Measurements from ENCODE around the gene CSTPP1.
"Not testable (repeated sequence)": the region's sequence is repeated elsewhere in the genome, so short reads cannot be mapped to it uniquely, and the experiment has no call there.

Gene CSTPP1

DNA sequence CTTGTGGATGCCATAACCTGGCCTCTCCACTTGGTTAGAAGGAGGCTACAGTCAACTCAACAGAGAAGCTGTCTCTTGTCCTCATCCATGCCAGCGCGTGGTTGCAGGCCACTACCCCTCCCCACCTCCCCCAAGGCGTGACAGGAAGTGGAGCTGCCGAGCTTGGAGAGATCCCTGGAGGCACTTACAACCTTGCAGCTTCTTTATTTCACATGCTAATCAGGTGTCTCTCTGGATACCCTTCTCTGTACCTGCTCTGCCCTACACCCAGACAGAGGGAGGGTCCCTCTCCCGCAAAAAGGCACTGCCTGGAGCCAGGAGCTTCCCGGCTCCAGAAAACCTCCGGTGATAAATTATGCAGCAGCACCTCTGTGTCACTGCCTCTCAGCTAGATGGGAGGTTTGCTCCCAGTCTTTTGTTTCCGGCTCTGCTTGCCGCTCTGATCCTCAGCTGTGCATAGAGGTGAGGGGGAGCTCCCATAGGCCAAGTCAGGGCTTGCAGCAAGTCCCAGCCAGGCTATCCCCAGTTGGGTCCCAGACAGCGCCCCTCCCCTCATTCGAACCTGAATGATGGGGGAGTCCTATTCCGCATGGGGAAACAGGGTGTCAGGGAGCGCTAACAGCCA, 23.9 kb upstream of the CSTPP1 start:
- DNase-seq (ENCODE audit: low read depth in 3 of 3, low spot score in 1 of 3): no peak

DNA sequence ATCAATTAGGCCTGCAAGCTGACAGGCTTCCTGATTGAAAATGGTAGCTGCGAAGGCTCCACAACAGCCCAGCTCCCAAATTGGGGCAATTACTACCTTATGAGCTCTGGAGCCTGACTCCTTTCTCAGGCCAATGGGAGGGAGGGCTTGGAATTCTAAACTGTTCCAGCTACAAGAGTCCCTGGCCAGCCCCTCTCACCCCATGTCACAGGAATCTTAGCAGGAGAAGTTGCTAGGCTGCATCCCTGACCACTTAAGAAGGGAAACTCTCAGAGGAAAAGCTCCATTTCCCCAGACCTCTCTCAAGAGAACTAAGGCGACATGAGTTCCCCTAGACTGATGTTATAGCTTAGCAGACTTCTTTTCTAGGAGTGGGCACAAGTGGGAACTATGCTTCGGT, 23.1 kb upstream of the CSTPP1 start:
- no peak for DNase-seq (ENCODE audit: low read depth in 3 of 3, low spot score in 1 of 3)

DNA sequence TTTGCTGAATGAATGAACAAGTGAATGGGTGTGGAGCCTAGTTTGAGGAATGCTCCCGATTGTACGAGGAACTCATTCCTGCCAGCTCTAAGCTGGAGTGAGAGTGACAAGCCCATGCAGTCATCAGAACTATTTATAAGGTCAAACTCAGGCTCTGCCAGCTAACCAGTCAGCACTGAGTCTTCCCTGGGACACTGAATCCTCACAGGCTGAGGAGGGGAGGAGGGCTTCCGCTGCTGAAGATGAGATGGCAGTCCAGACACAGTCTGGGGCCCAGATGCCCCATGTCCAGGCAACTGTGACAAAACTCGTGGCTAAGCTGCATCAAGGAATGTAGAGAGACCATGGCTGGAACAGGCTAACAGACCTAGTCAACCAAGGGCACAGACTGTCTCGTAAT, 22.2 kb upstream of the CSTPP1 start:
- no peak for DNase-seq (ENCODE audit: low read depth in 3 of 3, low spot score in 1 of 3)

DNA sequence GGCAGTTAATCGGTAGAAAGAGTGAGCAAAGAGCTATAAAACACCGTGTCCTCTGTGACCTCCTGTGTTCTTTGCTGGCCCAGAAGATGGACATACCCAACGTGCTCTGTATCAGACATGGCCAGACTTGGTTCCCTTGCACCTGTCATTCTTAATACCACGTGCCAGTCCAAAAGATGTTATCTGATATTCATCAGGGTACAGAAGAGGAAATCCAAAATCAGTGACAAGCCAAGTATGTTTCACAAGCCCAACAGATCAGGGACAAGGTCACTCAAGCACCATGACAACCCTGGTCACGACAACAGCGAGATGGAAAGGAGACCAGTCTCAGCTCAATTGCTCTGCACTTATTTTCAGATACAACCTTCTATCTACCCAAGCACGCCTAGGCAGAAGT, 21.7 kb upstream of the CSTPP1 start:
- DNase-seq (ENCODE audit: low read depth in 3 of 3, low spot score in 1 of 3): no peak

DNA sequence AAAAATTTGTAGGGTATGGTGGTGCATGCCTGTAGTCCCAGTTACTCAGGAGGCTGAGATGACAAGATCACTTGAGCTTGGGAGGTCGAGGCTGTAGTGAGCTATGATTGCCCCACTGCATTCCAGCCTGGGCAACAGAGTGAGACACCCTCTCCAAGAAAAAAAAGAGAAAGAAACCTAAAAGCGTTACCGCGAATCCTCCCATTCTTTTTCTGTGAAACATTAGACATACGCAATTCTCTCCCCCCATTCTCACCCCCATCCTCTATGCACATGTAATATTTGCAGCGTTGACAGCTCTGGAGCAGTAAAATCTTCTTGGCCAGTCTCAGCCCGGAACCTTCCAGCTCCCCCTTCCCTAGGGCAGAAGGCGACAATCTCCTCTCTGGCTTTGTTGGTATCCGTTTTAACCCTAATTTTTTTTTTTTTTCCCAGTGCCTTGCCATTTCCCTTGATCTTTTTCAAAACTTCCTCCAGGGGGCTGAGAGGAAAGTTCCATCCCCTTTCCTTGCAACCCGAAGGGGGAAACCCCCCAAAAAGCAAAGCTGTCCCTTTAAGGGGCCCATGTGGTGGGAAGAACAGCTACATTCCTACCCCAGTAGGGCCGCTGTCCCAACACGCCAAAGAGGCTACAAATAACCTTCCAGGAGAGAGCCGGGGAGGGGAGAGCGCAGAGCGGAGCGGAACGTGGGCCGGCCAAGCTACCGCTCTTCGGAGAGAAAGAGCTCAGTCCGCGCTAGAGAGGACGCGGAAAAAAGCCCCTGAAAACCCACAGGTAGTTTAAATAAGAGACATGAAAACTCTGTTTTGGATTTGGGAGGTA, 20.1 kb upstream of the CSTPP1 start:
- DNase-seq (ENCODE audit: low read depth in 3 of 3, low spot score in 1 of 3): no peak

DNA sequence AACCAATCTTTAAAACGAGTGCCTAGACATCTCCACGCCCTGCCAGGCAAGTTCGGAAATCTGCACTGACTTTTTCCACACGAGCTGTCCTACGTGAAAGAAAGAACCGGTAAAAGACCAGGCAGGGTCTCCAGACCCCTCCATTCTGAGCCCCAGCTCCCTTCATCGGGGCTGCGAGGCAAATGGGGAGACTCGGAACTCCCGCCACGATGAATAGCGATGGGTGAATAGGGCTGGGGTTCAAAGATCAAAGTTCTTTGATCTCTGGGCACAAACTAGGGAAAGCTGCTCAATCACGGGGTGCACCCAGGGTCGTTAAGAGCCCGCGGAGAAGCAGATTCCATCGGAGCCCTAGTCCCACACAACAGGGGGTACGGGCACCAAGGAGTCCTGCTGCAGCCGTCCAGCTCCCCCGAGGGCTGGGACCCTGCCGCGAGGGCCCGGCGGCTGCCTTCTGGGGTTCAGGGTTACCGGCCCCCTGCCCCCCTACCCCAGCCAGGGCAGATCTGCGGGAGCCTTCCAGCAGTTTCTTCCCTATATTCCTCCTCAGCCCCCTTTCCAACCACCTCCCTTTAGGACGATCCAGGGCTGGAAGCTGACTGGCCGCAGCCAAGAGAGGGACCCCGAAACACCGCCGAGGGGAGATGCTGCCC, 19.3 kb upstream of the CSTPP1 start:
- no peak for DNase-seq (ENCODE audit: low read depth in 3 of 3, low spot score in 1 of 3)

DNA sequence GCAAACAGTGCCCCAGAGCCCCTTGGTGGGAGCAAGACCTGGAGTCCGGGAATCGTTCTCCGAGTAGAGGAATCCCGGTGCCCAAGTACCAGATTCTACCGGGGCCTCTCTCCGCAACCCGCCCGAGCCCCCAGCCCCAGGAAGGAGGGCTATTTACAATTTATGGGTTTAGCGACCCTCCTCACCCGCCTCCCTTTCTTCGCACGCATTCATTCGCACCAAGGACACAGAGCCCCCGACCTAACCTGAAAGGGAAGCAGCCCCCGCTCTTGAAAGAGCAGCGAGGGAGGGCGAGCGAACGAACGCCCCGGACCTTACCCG, 18.8 kb upstream of the CSTPP1 start:
- no peak for DNase-seq (ENCODE audit: low read depth in 3 of 3, low spot score in 1 of 3)

DNA sequence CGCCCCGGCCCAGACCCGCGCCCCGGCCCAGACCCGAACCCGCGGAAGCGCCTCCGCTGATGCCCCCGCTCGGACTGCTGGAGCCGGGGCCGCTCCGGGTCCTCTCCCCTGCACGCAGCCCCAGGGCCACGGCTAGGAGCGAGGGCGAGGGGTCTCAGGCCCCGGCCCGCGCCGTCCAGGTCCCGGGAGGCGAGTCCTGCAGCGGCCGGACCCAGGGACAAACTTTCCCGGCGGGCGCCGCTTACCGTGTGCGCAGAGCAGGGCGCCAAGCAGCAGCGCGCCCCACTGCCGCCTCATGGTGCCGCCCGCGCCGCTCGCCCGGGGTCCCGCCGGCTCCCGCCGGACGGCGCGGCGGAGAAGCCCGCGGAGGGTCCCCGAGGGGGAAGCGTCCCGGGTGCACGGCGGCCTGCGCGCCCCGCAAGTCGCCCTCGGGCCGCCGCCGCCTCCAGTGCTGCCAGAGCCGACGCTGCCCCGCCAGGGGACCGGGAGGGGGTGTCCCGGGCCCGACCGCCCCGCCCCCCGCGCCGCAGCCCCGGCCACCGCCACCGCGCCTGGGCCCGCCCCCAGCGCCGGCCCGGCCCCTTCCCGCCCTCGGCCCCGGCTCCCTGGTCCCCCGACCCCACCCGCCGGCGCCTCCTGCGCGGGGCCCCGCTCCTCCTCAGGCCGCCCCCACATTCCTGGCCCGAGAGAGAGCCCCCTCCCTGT, 18.3 kb upstream of the CSTPP1 start, which contains the start of gene LRP4:
Gene LRP4, minus strand, starts transcription at position 468 of the 705 bp plus-strand sequence. Its CDS starts 171 bp downstream, at position 297.
- peak in 1 of 3 donors; percentile 25 for DNase-seq (ENCODE audit: low read depth in 3 of 3, low spot score in 1 of 3)

DNA sequence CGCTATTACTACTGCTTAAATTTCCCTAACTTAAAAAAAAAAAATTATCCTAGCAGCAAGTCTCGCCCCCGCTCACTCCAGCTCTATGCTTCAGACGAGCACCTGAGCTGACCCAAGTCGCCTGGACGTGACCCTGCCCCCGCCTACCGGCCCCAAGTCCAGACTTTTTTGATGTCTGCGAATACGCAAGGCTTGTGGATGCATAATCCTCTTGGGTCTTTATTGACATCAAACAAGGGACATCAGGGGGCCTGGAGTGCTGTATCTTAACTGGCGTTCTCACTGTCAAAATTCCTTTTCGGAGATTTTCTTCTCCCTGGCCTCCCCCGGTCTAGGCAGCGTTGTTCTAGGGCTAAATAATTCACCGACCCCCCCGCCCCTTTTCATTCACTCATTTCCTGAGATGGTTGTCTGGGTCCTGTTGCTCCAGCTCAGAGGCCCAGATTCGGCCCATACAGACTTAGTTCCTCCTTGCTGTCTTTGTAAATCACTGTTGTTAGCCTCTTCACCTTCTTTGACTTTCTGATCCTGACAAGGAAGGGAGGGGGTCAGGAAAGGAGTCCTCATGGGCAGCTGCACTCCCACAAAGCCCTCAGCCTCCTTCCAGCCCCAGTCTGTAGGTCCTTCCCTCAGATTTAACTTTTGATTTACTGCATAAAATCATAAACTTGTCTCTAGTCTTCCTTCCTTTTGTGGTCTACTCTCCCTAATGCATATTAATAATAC, 17.6 kb upstream of the CSTPP1 start:
- no peak for DNase-seq (ENCODE audit: low read depth in 3 of 3, low spot score in 1 of 3)

DNA sequence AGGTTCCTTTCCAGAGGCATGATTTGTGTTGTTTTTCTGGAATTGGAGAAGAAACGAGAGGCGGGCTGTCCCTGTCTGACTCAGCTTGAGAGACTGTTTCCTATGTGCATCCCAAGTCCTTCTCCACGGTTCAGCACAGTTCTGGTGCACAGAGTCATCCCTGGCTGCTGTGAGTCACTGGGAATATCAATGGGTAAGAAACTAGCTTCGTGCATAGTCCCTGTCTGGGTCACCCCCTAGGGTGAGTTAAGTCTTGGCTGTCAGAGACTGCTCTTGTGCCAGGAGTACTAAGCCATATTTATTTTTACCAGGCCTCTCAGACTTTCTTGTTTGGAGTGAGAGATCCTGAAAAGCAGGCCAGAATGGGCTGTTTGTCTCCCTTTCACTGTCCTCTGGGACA, 15.8 kb upstream of the CSTPP1 start:
- no peak for DNase-seq (ENCODE audit: low read depth in 3 of 3, low spot score in 1 of 3)

DNA sequence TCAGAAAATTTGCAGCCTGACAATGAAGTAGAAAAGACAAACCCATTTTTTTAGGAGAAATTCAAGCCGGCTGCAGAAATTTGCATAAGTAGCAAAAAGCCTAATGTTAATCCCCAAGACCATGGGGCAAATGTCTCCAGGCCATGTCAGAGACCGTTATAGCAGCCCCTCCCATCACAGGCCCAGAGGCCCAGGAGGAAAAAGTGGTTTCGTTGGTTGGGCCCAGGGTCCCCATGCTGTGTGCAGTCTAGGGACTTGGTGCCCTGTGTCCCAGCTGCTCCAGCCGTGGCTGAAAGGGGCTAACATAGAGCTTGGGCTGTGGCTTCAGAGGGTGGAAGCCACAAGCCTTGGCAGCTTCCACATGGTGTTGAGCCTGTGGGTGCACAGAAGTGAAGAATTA, 8.6 kb upstream of the CSTPP1 start:
- DNase-seq (ENCODE audit: low read depth in 3 of 3, low spot score in 1 of 3): not testable (repeated sequence)

DNA sequence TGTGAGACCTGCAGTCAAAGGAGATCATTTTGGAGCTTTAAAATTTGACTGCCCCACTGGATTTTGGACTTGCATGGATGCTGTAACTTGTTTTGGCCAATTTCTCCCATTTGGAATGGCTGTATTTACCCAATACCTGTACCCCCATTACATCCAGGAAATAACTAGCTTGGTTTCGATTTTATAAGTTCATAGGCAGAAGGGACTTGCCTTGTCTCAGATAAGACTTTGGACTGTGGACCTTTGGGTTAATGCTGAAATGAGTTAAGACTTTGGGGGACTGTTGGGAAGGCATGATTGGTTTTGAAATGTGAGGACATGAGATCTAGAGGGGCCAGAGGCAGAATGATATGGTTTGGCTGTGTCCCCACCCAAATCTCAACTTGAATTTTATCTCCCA, 7.9 kb upstream of the CSTPP1 start:
- not testable (repeated sequence) for DNase-seq (ENCODE audit: low read depth in 3 of 3, low spot score in 1 of 3)

DNA sequence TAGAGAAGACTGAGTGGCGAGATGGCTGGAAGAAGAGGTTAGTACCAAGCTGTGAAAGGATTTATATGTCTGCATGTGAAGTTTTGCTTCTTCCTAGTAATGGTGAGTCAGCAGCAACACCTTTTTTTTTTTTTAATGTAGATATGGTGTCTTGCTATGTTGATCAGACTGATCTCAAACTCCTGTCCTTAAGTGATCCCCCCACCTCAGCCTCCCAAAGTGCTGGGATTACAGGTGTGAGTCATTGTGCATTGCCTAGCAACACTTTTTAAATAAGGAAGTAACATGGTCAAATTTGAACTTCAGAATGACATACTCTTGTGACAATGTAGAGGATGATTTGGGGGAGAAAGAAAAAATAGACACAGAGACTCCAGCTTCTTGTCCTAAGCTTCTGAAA, 6.5 kb upstream of the CSTPP1 start:
- no peak for DNase-seq (ENCODE audit: low read depth in 3 of 3, low spot score in 1 of 3)

DNA sequence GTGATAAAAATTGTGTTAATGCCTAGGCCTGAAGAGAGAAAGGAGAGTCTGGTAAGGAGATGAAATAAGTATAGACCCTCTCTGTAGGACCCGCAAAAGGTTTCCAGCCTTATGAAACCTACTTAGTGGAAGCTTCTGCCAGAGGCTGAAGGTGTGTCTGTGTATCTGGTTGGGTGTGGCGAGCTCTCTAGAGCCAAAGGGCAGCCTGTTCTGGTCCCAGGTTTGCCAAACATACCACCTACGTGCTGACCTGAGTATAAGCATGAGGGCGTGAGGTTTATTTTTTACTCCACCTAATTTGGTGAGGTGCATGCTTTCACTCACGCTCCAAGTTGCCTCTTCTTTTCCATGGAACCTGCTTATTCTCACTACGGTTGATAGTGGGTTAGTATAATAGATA, 5.6 kb downstream of the CSTPP1 start:
- no peak for DNase-seq (ENCODE audit: low read depth in 3 of 3, low spot score in 1 of 3)

DNA sequence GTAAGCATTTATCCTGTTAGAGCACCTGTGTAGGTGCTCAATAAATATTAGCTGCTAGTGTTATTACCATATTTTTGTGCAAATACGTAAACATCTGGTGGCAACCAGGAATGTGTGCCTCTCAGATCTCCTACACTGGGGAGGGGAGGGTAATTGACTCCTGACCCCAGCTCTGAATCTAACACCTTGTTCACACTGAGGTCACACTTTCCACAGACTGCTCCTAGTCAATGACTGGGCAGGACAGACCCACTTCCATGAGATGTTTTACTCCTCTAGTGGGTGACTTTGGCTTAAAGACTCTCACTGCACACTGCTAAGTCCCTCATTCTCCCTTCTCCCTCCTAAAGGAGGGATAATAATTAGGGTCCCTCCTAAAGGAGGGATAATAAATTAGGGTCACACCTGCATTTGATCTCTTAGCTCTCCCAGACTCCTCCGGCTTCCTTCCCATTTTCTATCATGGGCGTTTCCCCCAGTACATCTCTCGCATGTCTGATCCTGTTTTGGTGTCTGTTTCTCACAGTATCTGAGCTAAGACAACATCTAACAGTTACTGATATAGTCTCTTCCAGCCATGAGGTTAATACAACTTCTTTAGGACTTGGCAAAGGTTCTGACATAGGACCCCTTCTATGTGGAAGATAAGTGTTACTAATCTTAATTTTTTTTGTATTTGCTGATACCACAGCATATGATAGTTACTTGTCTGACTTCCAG, 8.0 kb downstream of the CSTPP1 start:
- DNase-seq (ENCODE audit: low read depth in 3 of 3, low spot score in 1 of 3): no peak

DNA sequence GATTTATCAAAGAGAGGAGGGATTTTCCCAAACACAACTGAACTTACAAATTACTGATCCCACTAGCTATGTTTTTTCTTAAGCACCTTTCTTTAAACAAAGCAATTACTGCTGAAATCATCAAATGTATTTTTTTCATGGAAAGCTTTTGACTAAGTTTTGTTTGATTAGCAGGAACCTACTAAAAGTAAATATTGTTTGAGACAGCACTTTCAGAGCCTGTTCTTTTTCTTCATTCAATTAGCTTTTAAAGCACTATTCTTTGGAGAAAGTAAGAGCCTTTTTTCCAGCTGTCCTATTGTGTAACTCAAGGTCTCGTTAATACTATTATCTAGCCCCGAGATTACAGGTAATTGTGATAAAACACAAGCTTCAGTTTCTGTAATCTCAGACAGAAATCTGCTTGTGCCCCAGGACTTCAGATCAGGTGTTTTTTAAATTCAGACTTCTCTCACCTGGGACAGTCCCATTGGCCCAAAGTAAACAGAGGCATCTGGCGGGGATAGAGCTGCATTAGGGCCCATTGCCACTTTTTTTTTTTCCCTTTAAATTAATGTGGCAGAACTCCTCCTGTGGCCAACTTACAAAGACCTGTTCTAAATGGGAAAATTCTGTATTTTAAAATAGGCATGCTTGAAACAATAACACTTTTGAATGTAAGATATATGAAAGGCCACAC, 11.0 kb downstream of the CSTPP1 start:
- DNase-seq (ENCODE audit: low read depth in 3 of 3, low spot score in 1 of 3): no peak

DNA sequence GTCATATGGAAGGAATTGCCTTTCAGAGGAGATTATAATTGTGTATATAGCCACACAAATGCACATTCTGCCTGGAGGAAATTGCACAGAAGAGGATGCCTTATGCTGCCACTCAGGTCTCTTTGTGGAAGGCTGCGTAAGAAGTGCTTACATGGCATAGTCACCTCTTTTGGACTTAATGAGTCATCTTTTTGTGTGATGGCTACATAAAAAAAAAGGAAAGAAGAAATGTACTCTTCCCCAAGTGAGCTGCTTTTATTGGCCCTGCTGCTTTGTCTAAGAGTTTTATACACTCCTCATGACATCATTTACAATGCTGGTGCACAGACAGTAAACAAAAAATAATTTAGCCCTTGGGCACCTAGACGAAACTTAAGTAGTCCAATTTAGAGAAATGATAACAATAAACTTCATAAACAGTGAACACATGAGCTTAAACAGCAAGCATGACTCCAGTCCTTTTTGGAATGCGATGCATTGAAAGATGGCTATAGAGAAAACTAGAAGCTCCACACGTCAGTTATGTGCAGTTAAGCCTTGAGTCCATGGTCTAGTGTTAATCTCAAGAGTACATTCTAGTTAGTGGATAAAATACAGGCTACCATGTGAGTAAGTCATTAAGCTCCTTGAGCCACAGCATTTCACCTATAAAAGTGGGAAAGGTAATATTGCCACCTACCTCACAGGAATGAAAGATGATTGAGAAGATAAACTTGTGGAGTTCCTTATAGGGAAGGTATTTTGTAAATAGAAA, 12.0 kb downstream of the CSTPP1 start:
- no peak for DNase-seq (ENCODE audit: low read depth in 3 of 3, low spot score in 1 of 3)

DNA sequence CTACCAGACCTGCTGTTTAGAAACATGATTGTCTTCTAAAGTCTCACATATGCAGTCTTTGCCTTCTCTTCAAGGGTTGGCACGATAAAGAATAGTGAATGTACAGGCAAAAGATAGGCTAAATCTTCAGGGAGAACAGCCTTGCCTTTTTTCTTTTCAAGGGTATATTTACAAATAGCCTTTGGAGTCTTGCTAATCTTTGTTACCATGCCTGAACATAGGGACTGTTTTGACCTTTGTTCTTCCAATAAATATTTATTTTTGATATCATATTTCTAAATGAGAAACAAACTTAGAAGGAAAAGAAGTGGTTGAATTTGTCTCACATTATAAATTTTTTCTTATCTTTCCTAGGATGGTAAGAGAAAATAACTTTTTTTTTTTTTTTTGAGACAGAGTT, 12.7 kb downstream of the CSTPP1 start:
- no peak for DNase-seq (ENCODE audit: low read depth in 3 of 3, low spot score in 1 of 3)

DNA sequence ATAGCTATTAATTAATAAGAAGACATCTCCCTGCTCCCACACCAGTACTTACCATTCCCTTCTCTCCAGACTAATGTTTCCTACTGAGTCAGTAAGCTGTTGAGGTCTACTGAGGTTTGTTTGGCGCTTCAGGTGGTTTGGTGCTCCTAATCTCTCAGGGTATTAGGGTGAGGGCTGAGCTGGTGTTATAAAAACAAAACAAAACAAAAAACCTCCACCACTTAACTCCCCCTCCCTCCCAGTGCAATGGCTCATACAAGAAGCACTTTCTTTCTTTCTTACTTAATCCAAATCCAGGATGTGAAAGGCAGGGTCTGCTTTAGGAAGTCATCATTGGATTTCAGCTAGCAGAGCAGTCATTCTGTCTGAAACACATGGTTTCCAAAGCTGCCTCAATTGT, 15.3 kb downstream of the CSTPP1 start:
- no peak for DNase-seq (ENCODE audit: low read depth in 3 of 3, low spot score in 1 of 3)
